Colonic mucosa (tissue), 4 donors: ENCODE measurements around the gene GRIK2. TPM values are rescaled to one million over a fixed set of nuclear protein-coding genes. Genes with fewer than 3 reads are reported as not detected.

ENCODE experiments used
- DNase-seq: peaks from one replicate; pipeline ENCODE4 v3.0.0-alpha.2; 2020
- H3K27ac ChIP-seq: fragments of 200-600 bp; one replicate; pipeline ENCODE4 v1.8.0; 2021
- H3K27me3 ChIP-seq: fragments of 200-600 bp; one replicate; pipeline ENCODE4 v1.8.0; 2021
- H3K36me3 ChIP-seq: fragments of 200-600 bp; one replicate; pipeline ENCODE4 v1.8.0; 2021
- H3K4me1 ChIP-seq: fragments of 200-600 bp; one replicate; pipeline ENCODE4 v1.8.0; 2021; ENCODE audit warnings: mild to moderate bottlenecking
- H3K4me3 ChIP-seq: fragments of 200-600 bp; one replicate; pipeline ENCODE4 v1.8.0; 2021
- H3K9ac ChIP-seq, 2 donors: one replicate each; pipeline ENCODE4 v1.7.0; 2013; ENCODE audit warnings: control low read depth in 2 of 2, low read depth in 2 of 2, low read length in 2 of 2
- H3K9me3 ChIP-seq: fragments of 200-600 bp; one replicate; pipeline ENCODE4 v1.8.0; 2021
- intact Hi-C: fragments of 100-400 bp; cut with DNase I; formaldehyde crosslinking; loops from one replicate; pipeline ENCODE4 v1.14.1; 2022
- total RNA-seq, 2 donors: library from RNA; stranded (reverse); fragmentation: NEBNext Ultra II Directional in 1 of 2; extraction: Animal tissue kit (Norgen Biotek cat#: 25700) in 1 of 2; gene quantifications; one replicate each; pipeline ENCODE4 v1.2.1, GENCODE V29; 2021
- TF ChIP-seq, protein P1 (sequence below): fragments of 200-600 bp; IDR thresholded peaks from one replicate; pipeline ENCODE4 v1.8.0; 2022; ENCODE audit warnings: antibody characterized with exemption, mild to moderate bottlenecking
- donor health status: healthy.
- donor health status: DM: no; HTN: no; CAD: no.
- donor health status: DM: no; HTN: no; CAD: no.

GRIK2 gene
- total RNA-seq, 2 donors from 2014 or later, result 0.50 to 0.72 TPM

DNA sequence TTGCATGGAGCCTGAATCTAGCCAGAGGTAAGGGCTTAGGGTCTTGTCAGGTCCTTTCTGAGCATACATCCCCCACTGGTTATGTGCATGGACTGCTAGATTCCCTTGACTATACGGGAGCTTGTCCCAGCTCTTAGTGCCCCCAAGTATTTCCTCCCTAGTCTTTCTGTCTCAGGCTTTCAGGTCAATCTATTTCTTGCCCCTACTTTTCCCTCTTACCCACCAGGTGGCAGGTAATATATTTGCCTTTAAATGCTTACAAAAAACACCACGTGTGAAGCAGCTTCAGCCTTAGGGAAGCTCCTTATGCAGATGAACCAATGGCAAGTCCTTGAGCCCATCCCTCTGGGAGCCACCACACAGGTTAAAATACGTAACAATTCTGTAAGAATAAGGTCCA is 454.2 kb downstream of the GRIK2 start:
- no peaks in the 10 kb centered on the region for H3K9me3 ChIP-seq
- no peaks in the 10 kb centered on the region for H3K27me3 ChIP-seq
- DNase-seq, result no peak
- no peaks in the 10 kb centered on the region for H3K4me1 ChIP-seq
- TF ChIP-seq, protein P1, sequence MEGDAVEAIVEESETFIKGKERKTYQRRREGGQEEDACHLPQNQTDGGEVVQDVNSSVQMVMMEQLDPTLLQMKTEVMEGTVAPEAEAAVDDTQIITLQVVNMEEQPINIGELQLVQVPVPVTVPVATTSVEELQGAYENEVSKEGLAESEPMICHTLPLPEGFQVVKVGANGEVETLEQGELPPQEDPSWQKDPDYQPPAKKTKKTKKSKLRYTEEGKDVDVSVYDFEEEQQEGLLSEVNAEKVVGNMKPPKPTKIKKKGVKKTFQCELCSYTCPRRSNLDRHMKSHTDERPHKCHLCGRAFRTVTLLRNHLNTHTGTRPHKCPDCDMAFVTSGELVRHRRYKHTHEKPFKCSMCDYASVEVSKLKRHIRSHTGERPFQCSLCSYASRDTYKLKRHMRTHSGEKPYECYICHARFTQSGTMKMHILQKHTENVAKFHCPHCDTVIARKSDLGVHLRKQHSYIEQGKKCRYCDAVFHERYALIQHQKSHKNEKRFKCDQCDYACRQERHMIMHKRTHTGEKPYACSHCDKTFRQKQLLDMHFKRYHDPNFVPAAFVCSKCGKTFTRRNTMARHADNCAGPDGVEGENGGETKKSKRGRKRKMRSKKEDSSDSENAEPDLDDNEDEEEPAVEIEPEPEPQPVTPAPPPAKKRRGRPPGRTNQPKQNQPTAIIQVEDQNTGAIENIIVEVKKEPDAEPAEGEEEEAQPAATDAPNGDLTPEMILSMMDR, result no peak
- intact Hi-C loops, result no loop called here
- H3K27ac ChIP-seq, result no peak overlapping the region
- no peaks in the 10 kb centered on the region for H3K36me3 ChIP-seq
- H3K4me3 ChIP-seq, result no peak overlapping the region
- H3K9ac ChIP-seq, result no peak overlapping the region

DNA sequence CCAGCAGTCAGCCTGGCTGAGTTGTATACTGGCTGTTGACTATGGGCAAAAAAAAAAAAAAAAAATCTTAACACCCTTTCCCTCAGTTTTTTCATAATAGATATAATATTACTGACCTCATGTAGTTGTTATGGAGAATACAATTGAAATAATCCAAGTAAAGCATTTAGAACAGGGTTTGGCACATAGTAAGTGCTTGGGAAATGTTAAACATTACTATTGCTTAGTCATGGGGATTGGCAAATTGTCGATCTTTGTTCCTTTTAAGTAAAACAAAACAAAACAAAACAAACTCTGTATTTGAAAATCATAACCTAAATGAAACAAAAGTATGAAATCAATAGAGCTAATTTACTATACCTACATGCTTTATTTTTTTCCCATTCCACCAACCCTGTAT is 458.4 kb downstream of the GRIK2 start:
- intact Hi-C loops, result no loop called here
- no peak for DNase-seq
- Histone ChIP-seq H3K9me3 (no peaks in the 10 kb centered on the region), H3K36me3 (no peaks in the 10 kb centered on the region), H3K27ac (no peak overlapping the region), H3K27me3 (no peaks in the 10 kb centered on the region), H3K4me1 (no peaks in the 10 kb centered on the region), H3K4me3 (no peak overlapping the region), H3K9ac (no peak overlapping the region)
- TF ChIP-seq, protein P1, result no peak

DNA sequence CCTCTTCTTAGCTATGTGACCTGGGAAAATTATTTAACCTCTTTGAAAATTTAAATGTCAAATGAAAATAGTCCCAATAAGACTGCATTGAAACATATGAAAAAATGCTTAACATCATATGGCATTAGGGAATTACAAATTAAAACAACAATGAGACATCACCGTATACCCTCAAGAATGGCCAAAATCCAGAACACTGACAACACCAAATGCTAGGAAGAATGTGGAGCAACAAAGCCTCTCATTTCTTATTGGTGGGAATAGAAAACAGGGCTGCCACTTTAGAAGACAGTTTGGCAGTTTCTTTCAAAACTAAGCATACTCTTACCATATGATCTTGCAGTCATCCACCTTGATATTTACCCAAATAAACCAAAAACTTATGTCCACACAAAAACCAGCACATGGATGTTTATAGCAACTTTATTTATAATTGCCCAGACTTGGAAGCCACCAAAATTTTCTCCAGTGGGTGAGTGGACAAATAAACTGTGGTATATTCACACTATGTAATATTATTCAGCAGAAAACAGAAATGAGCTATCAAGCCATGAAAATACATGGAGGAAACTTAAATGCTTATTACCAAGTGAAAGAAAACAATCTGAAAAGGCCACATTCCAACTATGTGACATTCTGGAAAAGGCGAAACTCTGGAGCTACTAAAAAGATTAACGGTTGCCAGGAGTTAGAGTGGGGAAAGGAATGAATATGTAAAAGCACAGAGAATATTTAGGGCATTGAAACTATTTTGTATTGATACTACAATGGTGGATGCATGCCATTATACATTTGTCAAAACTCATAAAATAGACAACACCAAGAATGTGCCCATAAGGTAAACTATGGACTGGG is 459.9 kb downstream of the GRIK2 start:
- Histone ChIP-seq H3K4me1 (no peaks in the 10 kb centered on the region), H3K27ac (no peak overlapping the region), H3K4me3 (no peak overlapping the region), H3K27me3 (no peaks in the 10 kb centered on the region), H3K36me3 (no peaks in the 10 kb centered on the region), H3K9ac (no peak overlapping the region), H3K9me3 (no peaks in the 10 kb centered on the region)
- intact Hi-C loops, result no loop called here
- TF ChIP-seq, protein P1, result no peak
- no peak for DNase-seq

DNA sequence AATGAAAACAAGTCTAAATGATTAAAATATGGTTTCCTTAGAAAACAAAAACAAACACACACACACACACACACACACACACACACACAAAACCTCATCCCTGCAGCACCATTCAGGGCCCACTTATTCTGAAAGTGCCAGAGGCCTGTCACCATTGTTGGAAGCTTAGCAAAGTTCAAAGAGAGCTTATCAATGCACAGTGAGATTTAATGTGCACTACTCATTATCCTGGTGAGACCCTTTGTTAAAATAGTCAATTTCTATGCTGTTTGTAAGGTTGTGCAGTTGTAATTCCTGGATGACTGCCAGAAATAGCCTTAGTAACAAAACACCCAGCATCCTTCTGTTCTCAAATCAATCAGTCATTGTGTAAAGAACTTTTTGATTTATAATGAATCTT is 482.9 kb downstream of the GRIK2 start:
- H3K4me3 ChIP-seq, result no peak overlapping the region
- H3K4me1 ChIP-seq, result no peaks in the 10 kb centered on the region
- no peaks in the 10 kb centered on the region for H3K36me3 ChIP-seq
- no peak overlapping the region for H3K9ac ChIP-seq
- intact Hi-C loops, result no loop called here
- DNase-seq, result no peak
- TF ChIP-seq, protein P1, result no peak
- H3K27me3 ChIP-seq, result no peaks in the 10 kb centered on the region
- no peak overlapping the region for H3K27ac ChIP-seq
- H3K9me3 ChIP-seq, result no peaks in the 10 kb centered on the region

DNA sequence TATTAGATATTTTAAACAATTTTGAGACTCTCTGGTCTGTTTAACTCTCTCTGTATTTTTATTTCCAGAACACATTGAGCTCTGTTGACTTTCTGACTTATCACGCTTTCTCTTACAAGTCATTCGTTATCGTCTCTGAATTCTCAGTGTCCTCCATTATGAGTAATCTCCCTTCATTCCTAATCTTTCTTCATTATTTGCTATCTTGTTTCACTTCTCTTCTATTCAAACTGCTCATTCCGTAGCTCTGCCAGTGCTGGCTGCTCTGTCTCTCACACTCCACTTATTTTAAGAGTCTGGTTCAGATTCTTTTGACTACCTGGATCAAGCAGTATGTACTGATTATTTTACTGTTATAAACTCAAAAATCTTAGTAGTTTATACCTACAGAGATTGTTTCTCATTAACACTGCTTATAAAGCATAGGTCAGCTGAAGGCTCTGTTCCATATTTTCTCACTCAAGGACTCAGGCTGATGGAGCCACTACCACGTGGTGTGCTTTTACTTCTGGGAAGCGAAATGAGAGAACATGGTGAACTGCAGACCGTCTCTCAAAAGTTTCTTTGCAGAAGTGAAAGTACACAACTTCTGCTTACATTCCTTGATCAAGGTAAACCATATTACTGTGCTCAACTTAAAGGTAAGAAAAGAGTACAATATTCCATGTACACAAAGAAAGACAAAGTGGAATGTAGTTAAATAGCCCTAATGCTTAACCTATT is 485.2 kb downstream of the GRIK2 start:
- intact Hi-C loops, result no loop called here
- Histone ChIP-seq H3K27ac (no peak overlapping the region), H3K27me3 (no peaks in the 10 kb centered on the region), H3K4me3 (no peak overlapping the region), H3K9ac (no peak overlapping the region), H3K9me3 (no peaks in the 10 kb centered on the region), H3K4me1 (no peaks in the 10 kb centered on the region), H3K36me3 (no peaks in the 10 kb centered on the region)
- DNase-seq, result no peak
- TF ChIP-seq, protein P1, result no peak
